Pancreas (tissue), 10 donors: Measurements from ENCODE around the gene CATSPERD. TPM values are rescaled to one million over a fixed set of nuclear protein-coding genes. Genes with fewer than 3 reads are reported as not detected.
A peak's percentile ranks its signal among the peaks of the same experiment; 100 is the strongest.
"Not testable (repeated sequence)": the region's sequence is repeated elsewhere in the genome, so short reads cannot be mapped to it uniquely, and the experiment has no call there.

Source experiments
- ATAC-seq, 4 donors: fragments of 200-7000 bp; cut with Tn5 transposase; one replicate each; pipeline versions ENCODE4 v1.8.0 to v1.9.1; 2020; ENCODE audit warnings: mild to moderate bottlenecking in 4 of 4, moderate library complexity in 4 of 4
- DNase-seq, 6 donors: peaks; one replicate each; pipeline ENCODE4 v3.0.0-alpha.2; 2020
- FAIRE-seq: peaks from 2 replicates; lab custom pipeline; 2012; peaks lifted over from hg19 to GRCh38; lab: Jason Lieb, UNC
- H3K27ac ChIP-seq, 4 donors: fragments of 200-600 bp; sonication (generic); 1 replicate in 3 of 4; 2 replicates in 1 of 4; pipeline versions ENCODE4 v1.5.0 to v1.8.0; 2020
- H3K27me3 ChIP-seq, 4 donors: fragments of 200-600 bp; one replicate each; pipeline ENCODE4 v1.8.0; 2021
- H3K36me3 ChIP-seq, 3 donors: fragments of 200-600 bp; sonication (generic) in 1 of 3; one replicate each; pipeline versions ENCODE4 v1.5.0 to v1.8.0; 2020 to 2021
- H3K4me1 ChIP-seq, 3 donors: fragments of 200-600 bp; one replicate each; pipeline ENCODE4 v1.8.0; 2021
- H3K4me3 ChIP-seq, 4 donors: fragments of 200-600 bp; sonication (generic) in 2 of 4; one replicate each; pipeline versions ENCODE4 v1.5.0 to v1.8.0; 2020 to 2021
- H3K9me3 ChIP-seq, 4 donors: fragments of 200-600 bp; one replicate each; pipeline ENCODE4 v1.8.0; 2021
- WGBS, 2 donors: extraction: QIAGEN DNeasy Blood & Tissue Kit; methylation state at CpG; one replicate each; pipeline ENCODE4 v1.1.7; 2013; 5-methylcytosine and 5-hydroxymethylcytosine counted together
- intact Hi-C, 3 donors: fragments of 100-400 bp; cut with DNase I; formaldehyde crosslinking; loops; one replicate each; pipeline versions ENCODE4 v1.11.1 to v1.14.2; 2022
- polyA plus RNA-seq, 2 donors: library from polyadenylated mRNA; stranded (reverse); fragments of 200-250 nt; gene quantifications; one replicate each; pipeline ENCODE4 v1.2.3, GENCODE V29; 2013
- total RNA-seq, 6 donors: library from RNA; stranded (reverse); fragmentation: NEBNext Ultra II Directional in 4 of 6; extraction: Animal tissue kit (Norgen Biotek cat#: 25700) in 4 of 6; gene quantifications; one replicate each; pipeline versions ENCODE4 v1.2.1 to v1.2.4, GENCODE V29; 2021 to 2023
- TF ChIP-seq, protein P1 (sequence below), 4 donors: fragments of 200-600 bp; sonication (generic) in 3 of 4; IDR thresholded peaks; one replicate each; pipeline versions ENCODE4 v1.5.0 to v1.8.0; 2021; ENCODE audit warnings: antibody characterized with exemption in 4 of 4
- donor health status: healthy with polysubstance abuse.
- donor health status: DM: no; HTN: no; CAD: no; lungs with moderate emphysema.
- donor health status: DM: no; HTN: no; CAD: no.
- donor health status: control.
- donor health status: control.
- donor health status: Bipolar disorder and iron deficiency.
- donor health status: DM: yes; HTN: yes; CAD: no.
- donor health status: DM: no; HTN: no; CAD: no.
- donor health status: DM: no; HTN: no; CAD: no.
- donor health status: DM: yes; HTN: yes; CAD: no.

Gene CATSPERD
- total and polyA plus RNA-seq, 8 donors: not detected

DNA sequence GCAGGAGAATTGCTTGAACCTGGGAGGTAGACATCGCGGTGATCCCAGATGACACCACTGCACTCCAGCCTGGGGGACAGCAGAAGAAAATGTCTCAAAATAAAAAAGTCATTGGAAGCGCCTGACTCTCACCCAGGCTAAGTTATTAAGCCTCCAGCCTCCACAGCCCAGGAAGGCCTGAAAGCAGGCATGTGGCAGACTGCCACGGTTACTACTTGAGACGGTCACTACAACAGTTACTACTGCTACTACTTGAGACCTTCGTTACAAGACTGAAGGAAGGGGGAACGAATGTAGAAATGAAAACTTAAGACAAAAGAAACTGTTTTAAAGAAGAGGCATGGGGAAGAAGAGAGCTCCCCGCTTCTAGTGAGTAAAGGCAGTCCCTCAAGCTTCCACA lies 54.5 kb downstream of the CATSPERD start:
- ATAC-seq (no peak), FAIRE-seq (no peak), DNase-seq (no peak)
- intact Hi-C loops: loop anchor here in 1 of 3 donors (10.0 kb wide), 1 partner anchor 250 kb away; no protein-coding TSS in a partner anchor
- H3K36me3 ChIP-seq: no peaks in the 10 kb centered on the region
- no peaks in the 10 kb centered on the region for H3K9me3 ChIP-seq
- TF ChIP-seq, protein P1, sequence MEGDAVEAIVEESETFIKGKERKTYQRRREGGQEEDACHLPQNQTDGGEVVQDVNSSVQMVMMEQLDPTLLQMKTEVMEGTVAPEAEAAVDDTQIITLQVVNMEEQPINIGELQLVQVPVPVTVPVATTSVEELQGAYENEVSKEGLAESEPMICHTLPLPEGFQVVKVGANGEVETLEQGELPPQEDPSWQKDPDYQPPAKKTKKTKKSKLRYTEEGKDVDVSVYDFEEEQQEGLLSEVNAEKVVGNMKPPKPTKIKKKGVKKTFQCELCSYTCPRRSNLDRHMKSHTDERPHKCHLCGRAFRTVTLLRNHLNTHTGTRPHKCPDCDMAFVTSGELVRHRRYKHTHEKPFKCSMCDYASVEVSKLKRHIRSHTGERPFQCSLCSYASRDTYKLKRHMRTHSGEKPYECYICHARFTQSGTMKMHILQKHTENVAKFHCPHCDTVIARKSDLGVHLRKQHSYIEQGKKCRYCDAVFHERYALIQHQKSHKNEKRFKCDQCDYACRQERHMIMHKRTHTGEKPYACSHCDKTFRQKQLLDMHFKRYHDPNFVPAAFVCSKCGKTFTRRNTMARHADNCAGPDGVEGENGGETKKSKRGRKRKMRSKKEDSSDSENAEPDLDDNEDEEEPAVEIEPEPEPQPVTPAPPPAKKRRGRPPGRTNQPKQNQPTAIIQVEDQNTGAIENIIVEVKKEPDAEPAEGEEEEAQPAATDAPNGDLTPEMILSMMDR (IDR thresholded peaks at IDR 0.05): no peak
- WGBS, 2 donors: 78 to 81% methylated on average over 8 of the region's 8 CpGs
- no peak overlapping the region for H3K4me3 ChIP-seq
- no peaks in the 10 kb centered on the region for H3K4me1 ChIP-seq
- no peaks in the 10 kb centered on the region for H3K27me3 ChIP-seq
- no peak overlapping the region for H3K27ac ChIP-seq

DNA sequence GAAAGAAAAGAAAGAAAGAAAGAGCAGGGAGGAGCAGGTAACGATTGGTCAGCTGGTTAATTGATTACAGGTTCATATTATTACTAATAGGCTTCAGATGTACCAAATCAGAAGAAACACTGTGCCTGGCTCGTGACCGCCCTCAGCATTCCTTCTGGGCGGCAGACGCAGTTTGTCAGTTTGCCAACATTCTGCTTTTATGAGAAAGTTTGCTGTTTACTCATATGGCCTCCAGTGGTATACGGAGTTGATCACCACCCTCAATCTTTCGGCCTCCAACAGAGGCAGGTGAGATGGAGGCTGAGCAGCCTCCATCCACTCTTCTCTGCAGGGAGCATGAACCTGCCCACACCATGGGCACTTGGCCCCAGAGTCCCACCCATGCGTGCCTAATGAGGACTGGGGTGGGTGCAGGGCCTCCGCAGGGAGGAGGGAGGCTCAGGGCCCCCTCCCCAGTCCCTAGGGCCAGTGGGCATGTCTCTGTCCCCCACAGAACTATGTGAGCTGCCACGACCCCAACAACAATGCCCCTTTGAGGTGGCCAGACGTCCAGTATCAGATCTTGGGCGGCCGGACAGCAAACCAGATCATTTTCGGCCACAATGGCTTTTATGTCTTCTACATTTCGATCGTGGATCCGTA lies 55.4 kb downstream of the CATSPERD start:
- FAIRE-seq (no peak), DNase-seq (no peak), ATAC-seq (peak in 3 of 4 donors; percentile 27 to 50 (median 34))
- no peak overlapping the region for H3K27ac ChIP-seq
- intact Hi-C loops: loop anchor here in 1 of 3 donors (10.0 kb wide), 1 partner anchor 249 kb away; no protein-coding TSS in a partner anchor
- H3K4me1 ChIP-seq: no peaks in the 10 kb centered on the region
- 55% methylated on average over 17 of the region's 17 CpGs for WGBS, 2 donors
- no peak overlapping the region for H3K4me3 ChIP-seq
- H3K27me3 ChIP-seq: no peaks in the 10 kb centered on the region
- H3K9me3 ChIP-seq: no peaks in the 10 kb centered on the region
- no peaks in the 10 kb centered on the region for H3K36me3 ChIP-seq
- TF ChIP-seq, protein P1 (IDR thresholded peaks at IDR 0.05): no peak

- Histone ChIP-seq H3K4me1 (no peaks in the 10 kb centered on the region), H3K36me3 (no peaks in the 10 kb centered on the region), H3K27me3 (no peaks in the 10 kb centered on the region), H3K27ac (no peak overlapping the region), H3K9me3 (no peaks in the 10 kb centered on the region), H3K4me3 (no peak overlapping the region)
- DNase-seq: no peak
- TF ChIP-seq, protein P1 (IDR thresholded peaks at IDR 0.05): no peak
- intact Hi-C loops: loop anchor here in 1 of 3 donors (10.0 kb wide), 1 partner anchor 246 kb away; no protein-coding TSS in a partner anchor
- FAIRE-seq: no peak
- no peak for ATAC-seq
- 89 to 90% methylated on average over 17 of the region's 17 CpGs for WGBS, 2 donors
Observed at GRCh38 chr19:5778402-5778801, 58.0 kb downstream of the CATSPERD start.

DNA sequence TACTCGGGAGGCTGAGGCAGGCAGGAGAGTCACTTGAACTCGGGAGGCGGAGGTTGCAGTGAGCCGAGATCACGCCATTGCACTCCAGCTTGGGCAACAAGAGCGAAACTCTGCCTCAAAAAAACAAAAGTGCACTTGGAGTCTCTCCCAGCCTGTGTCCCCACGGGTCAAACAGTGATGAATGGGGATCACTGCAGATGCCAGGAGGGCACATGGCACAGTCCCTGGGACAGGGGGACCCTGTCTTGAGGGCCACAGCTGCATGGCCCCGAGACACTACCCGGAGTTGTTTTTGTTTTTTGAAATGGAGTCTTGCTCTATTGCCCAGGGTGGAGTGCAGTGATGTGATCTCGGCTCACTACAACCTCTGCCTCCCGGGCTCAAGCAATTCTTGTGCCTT lies 60.5 kb downstream of the CATSPERD start:
- 78 to 80% methylated on average over 11 of the region's 11 CpGs for WGBS, 2 donors
- ATAC-seq, H3K27ac ChIP-seq, H3K27me3 ChIP-seq, intact Hi-C loops, H3K4me3 ChIP-seq, H3K9me3 ChIP-seq, DNase-seq, H3K4me1 ChIP-seq, FAIRE-seq: not testable (repeated sequence)
- H3K36me3 ChIP-seq: peaks cover 0 to 14% (median 4%) of the 10 kb centered on the region in 3 donors

DNA sequence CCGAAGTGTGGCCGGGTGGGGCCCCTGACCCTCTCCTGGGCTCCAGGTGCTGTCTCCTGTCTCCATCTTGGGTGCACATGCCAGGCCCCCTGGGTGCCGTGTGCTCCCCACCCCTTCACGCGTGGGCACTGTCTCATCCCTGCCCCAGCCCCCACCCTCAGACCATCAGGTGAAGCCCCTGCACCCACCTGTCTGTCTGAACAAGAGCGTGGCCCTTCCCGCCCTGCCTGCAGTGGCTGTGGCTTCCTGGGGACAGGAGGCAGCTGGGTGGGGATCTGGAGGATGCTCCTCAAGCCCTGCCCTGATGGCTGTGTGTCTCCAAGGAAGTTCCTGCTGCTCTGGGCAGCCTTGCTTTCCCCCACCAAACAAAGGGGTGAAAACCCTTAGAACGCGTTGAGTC lies 61.9 kb downstream of the CATSPERD start:
- FAIRE-seq (no peak), DNase-seq (no peak), ATAC-seq (no peak)
- 78 to 83% methylated on average over 7 to 9 of the region's 9 CpGs for WGBS, 2 donors
- intact Hi-C loops: no loop called here
- Histone ChIP-seq H3K4me3 (no peak overlapping the region), H3K27ac (no peak overlapping the region), H3K4me1 (no peaks in the 10 kb centered on the region), H3K36me3 (peaks cover 0 to 28% (median 11%) of the 10 kb centered on the region in 3 donors), H3K9me3 (no peaks in the 10 kb centered on the region), H3K27me3 (no peaks in the 10 kb centered on the region)
- TF ChIP-seq, protein P1 (IDR thresholded peaks at IDR 0.05): no peak
